GM18858 (cell line): ENCODE measurements around the gene SETD4.
"Not testable (repeated sequence)": the region's sequence is repeated elsewhere in the genome, so short reads cannot be mapped to it uniquely, and the experiment has no call there.

Experiments
- ATAC-seq: cut with Tn5 transposase; IDR thresholded peaks from one replicate; pipeline ENCODE4 v1.9.1; 2021; ENCODE audit not compliant: unreplicated experiment

The SETD4 gene

GRCh38 chr21:36079010-36079649, 18.8 kb upstream of the SETD4 start:
- ATAC-seq: no peak

- no peak for ATAC-seq
These were observed 17.4 kb upstream of the SETD4 start for GRCh38 chr21:36077758-36078157.

- no peak for ATAC-seq
These were observed 16.7 kb upstream of the SETD4 start for GRCh38 chr21:36076878-36077655.

- no peak for ATAC-seq
These were observed 15.6 kb upstream of the SETD4 start for GRCh38 chr21:36075953-36076352.

- ATAC-seq: no peak
These were observed 14.8 kb upstream of the SETD4 start for GRCh38 chr21:36075171-36075570.

GRCh38 chr21:36073911-36074310, 13.6 kb upstream of the SETD4 start:
- not testable (repeated sequence) for ATAC-seq

DNA sequence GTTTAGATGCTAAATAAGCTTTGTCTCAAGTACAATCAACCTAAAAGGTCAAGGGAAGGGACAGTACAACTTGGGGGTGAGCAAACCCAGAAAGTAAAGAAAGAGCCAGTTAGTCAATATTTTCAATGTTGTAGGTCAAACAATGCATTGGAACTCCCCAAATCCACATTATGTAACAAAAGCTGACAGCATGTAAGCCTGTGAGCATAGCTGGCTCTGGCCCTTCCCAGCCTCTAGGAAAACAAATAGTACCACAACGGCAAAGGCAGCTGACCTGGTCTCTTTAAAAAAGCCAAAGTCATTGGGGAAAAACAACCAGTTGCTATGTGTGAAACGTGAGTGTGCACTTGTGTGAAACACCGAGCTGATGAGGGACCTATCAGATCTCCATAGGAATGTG, 12.9 kb upstream of the SETD4 start:
- ATAC-seq: no peak

GRCh38 chr21:36072453-36073162, 12.3 kb upstream of the SETD4 start:
- no peak for ATAC-seq

DNA sequence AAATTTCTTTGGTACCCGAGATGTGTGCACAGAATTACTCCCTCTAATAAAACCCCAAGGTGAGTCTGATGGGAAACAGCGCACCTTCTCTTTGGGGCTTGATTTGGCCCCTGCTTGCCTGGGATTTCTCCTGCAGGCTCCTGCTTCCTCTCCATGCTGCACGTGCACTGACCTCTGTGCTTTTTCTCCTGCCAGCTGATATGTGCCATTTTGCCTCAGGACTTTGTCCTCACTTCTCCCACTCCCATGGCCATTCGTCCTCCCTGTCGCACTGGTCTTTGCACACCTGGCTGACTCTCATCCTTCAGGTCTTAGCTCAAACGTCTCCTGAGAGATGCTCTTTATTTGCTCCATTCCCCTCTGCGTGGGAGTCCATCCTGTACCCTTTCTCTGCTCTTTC, 10.7 kb upstream of the SETD4 start:
- ATAC-seq: no peak

GRCh38 chr21:36069713-36070583, 9.6 kb upstream of the SETD4 start, which contains the start of gene CBR1:
Gene CBR1, plus strand, starts transcription at chr21:36070024. Its CDS starts 92 bp downstream, at chr21:36070116.
- peak; percentile 88 for ATAC-seq

GRCh38 chr21:36068748-36069398, 8.5 kb upstream of the SETD4 start:
- no peak for ATAC-seq

DNA sequence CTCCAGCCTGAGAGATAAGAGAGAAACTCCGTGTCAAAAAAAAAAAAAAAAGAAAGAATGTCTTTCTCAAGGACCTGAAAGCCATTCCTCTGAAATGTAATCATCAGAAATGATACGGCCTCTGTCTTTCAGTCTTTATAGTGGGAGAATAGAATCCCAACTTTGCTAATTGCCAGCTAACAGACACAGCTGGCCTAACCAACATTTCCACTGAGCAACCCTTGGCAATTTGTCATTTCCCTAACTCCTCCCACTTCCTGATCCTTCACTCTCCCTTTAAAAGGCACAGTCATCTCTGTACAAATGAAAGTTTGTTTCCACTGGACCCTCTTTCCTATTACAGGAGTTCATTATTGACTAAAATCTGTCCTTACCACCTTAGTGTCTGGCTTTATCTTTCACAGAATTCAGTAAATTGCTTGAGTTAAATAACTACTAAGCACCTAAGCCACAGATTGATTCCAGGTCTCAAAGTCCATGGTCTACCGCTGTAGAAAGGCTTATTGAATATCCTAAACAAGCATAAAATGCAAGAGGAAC, 5.2 kb upstream of the SETD4 start:
- ATAC-seq: no peak

GRCh38 chr21:36064085-36064460, 3.7 kb upstream of the SETD4 start:
- ATAC-seq: no peak

DNA sequence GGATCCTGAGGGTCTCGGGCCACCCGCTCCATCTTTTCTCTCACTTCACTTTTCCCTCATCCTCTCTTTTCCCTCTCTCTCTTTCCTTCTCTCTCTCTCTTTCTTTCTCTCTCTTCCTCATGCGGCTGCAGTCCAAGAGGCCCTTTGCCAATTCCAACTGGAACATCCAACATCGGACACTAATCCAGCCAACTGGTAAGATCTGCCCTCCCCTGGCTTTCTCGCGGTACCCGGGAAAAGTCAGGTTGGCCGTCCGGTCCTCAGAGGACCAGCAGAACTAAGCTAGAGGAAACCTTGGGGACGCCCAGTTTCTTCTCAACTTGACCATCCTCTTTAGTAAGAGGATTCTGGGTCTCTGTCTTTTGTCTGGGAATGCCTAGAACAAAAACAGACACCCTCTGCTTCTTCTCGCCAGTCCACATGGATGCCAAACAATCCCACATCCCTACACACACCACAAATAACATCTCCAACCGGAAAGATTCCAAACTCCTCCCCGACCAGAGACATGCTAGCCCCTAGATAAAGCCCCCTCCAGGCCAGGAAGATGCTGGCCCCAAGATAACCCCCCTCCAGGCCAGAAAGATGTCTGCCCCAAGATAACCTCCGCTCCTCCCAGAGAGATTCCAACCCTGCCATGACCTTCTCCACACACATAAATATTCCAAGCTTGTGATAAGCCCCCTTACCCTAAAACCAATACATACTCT, 3.2 kb upstream of the SETD4 start:
- no peak for ATAC-seq

DNA sequence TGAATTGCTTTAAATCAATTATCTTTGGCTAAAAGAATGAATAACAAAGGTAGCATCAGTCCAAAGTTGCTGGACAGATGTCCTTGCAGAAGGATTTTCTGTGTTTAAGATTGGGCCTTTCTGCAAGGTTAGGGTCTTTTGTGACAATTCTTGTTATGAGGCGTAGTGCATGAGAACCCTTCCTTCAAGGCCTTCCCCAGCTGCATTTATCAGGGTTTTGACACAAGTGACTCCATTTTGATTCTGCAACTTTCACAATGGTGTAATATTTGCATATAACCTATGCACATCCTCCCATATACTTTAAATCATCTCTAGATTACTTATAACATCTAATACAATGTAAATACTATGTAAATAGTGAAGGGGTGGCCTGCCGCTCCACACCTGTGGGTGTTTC, 1.1 kb upstream of the SETD4 start:
- no peak for ATAC-seq

GRCh38 chr21:36059823-36060158, 535 bp downstream of the SETD4 start:
- peak; percentile 27 for ATAC-seq

DNA sequence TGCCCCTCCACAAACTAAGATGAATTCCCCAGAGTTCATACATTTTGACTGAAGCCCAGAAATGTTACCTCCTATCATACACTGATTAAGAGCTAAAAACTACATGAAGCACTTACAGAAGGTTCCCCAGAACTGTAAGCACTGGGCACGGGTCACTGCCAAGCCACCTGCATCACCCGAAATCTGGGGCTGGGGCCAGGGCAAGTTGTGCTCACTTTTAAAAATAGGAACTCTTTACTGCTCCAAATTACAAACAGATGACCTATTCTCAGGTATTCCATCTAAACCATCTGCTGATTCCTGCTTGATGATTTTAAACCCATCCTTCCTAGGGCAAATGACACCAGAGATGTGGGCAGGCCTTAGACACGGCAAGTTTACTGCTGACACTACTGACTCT, 4.8 kb downstream of the SETD4 start:
- no peak for ATAC-seq

DNA sequence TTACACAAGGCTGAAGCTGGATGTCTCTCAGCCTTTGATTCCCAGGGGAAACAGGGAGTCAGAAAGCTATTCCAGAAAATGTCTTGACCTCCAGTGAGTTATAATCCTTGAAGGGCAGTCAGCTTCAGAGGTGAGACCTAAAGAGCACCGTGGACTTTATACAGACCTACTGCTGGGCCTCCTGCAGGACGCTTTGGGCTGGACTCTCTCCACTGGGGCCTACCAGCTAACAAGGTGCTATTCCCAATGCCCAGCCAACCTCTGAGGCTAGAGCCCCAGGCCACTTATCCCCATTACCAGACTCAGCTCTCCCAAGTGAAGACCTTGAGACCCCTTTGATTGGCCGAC, 6.6 kb downstream of the SETD4 start:
- ATAC-seq: no peak

DNA sequence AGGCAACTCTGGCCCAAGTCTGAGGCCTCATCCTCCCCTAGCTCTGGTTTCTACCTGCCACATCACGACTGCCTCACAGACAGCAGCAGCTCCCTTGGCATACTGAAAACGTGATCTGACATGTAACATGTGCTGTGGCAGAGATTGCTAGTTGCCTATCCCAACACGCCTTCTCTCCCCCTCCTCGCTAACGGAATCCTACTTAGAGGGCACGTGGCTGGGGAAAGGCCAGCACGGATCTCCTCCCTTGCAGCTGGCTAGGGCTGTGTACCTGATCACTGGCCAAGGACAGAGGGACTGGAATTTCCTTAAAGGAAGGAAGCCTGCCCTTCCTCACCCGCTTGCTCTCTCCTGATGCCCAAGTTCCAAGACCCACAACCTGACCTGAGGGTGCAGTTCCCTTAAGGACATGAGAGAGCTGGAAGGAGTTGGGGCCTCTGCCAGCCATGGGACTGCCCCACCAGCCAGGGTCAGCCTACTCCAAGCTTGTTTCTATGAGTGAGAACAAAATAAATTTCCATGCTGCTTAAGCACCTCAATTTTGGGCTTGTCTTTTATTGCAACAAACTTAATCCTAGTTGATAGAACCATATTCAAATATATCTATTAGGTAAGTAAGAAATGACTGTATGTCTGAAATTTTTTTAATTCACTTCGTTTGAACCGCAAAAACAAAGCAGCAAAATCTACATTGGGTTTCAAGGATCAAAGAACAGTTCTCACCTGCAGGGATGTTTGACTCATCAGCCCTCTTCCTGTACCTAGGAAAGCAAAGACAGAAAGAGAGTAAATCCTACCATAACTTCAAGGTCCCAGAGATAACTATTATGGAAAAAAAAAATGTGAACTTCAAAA, 7.2 kb downstream of the SETD4 start:
- no peak for ATAC-seq
